ENCODE data around the gene LRRC8C.
"Not testable (repeated sequence)": the region's sequence is repeated elsewhere in the genome, so short reads cannot be mapped to it uniquely, and the experiment has no call there.

Gene LRRC8C

DNA sequence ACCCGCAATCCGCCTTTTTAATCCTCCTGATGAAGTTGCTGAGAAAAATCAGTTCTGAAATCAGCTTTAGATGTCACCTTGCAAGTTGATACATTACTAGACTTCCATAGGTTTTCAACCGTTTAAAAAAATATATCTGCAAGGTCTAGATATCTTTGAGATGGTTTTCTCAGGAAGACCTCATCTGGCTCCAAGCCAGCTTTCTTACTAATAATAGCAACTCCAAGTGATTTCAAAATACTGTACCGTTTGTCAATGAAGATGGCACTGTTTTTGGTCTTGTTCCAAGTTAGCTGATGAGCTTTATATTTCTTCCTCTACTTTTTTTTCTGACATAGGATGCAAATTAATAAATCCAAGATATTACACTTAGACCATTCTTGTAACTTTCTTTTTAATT lies 40.3 kb downstream of the LRRC8C start:
- no peak for DNase-seq

GRCh38 chr1:89675677-89676076 lies 42.8 kb downstream of the LRRC8C start:
- DNase-seq, result no peak

DNA sequence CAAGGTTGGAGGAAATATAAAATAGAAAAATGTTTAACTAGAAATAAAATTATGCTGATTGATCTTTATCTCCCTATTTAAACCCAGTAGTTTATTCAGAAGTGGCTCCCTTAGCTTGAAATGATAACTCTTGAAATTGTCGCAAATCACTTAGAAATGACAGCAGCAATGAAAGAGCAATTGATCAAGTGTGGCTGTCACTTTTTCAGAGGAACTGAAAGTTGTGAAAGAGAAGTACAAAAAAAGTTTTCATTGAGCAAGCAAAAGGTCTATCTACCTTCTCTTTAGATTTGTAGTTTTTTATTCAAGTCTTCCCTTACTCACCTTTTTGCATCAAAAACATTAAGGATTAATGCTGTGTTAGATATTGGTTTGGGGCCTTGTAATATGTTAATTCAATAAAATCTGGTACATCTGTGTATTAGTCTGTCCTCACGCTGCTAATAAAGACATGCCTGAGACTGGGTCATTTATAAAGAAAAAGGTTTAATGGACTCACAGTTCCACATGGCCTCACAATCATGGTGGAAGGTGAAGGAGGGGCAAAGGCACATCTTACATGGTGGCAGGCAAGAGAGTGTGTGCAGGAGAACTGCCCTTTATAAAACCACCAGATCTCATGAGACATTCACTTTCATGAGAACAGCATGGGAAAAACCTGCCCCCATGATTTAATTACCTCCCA lies 48.3 kb downstream of the LRRC8C start:
- DNase-seq, result no peak

GRCh38 chr1:89682611-89683010 lies 49.7 kb downstream of the LRRC8C start:
- no peak for DNase-seq

DNA sequence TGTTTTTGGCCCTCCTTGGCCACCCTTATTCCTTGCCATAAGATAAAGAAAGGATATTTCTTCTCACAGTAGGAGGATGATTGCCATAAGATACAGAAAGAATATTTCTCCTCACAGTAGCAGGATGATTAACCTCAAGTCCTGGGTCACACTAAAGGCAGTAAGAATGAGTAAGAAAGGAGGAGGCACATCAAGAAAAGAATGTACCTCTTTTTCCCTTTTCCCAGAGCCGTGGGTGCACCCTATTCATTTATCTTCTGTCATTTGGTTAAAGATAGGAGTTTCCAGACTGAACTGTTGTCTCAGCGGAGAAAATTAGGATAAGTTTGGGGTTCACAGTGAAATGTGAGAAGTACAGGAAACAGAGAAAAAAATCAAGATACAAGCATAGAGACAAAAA lies 52.5 kb downstream of the LRRC8C start:
- no peak for DNase-seq

- DNase-seq, result no peak
Measured at GRCh38 chr1:89686520-89686919, 53.6 kb downstream of the LRRC8C start.

- no peak for DNase-seq
Measured at GRCh38 chr1:89687254-89687653, 54.3 kb downstream of the LRRC8C start.

DNA sequence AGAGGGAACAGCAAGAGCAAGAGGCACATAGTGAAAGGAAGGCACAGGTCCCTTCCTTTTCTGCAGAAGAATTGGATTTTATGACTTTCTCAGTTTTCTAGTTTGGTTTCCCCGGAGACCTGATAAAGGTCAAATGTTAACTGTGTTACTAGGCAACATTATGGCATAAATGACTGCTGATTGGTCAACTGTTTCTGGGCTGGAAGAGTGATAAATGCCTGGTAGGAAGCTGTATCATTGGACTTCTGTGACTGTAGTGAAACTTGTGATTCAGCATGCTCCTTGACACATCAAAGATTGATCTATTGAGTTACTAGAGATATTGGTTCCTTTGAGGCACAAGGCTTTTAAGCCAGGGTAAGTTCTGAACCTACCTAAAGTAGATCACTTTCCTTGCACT lies 55.7 kb downstream of the LRRC8C start:
- no peak for DNase-seq

GRCh38 chr1:89689234-89689633 lies 56.3 kb downstream of the LRRC8C start:
- DNase-seq, result no peak

- DNase-seq, result no peak
Measured at GRCh38 chr1:89690595-89690994, 57.7 kb downstream of the LRRC8C start.

DNA sequence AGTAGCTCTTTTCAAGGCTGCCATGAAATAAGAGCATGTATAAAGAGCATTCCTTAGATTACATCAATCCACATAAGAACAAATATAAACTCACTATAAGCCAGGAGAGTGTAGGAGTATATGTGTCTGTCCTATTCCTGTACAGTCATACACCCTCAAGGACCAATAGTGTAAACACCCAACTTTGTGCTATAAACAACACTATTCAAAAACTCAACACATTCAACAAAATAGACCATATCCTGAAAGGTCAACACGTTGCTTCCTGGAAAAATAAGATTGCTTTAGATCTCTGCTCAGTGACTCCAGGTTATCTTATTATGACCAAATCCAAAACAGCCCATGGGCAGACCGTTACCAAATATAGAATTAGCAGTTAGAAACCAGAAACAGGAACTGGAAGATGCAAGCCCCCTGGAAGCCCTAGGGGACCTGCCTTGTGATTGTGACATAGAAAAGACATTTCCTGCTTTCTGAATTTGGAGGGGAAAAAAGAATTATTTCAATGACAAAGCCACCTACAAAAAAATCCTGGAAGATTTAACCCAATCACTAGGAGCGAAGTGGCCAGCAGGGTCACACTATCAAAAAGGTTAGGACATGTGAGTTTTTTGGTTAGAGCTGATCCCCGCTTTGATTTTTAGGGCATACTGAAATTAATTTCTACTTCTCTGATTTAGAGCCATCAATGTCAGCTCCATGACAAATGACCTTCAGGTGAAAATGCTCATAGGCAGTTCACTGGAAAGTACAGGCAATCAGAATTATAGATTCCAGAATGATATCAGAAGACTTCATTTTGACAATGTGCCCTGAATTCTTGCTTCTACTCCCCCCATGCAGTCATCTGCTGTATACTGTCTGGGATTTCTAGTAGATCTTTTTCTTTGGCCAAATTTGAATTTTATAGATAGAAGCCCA lies 59.9 kb downstream of the LRRC8C start:
- no peak for DNase-seq

DNA sequence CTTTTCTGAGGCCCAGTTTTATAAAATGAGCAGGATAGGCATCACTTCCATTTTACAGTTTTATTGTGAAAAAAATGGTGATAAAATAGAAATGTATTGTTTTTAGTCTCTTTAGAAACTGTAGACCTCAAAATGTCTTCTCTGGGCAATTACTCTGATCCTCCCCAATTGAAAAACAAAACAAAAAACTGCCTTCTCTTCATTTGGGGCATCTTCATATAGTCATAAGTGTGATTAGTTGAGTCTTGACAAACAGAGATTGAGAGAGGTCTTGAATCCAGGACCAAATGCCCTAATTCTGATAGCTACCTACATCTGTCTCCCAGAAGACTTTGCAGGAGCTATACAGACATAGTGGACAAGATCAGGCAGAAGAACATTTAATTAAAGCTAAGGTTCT lies 62.9 kb downstream of the LRRC8C start:
- DNase-seq, result no peak

DNA sequence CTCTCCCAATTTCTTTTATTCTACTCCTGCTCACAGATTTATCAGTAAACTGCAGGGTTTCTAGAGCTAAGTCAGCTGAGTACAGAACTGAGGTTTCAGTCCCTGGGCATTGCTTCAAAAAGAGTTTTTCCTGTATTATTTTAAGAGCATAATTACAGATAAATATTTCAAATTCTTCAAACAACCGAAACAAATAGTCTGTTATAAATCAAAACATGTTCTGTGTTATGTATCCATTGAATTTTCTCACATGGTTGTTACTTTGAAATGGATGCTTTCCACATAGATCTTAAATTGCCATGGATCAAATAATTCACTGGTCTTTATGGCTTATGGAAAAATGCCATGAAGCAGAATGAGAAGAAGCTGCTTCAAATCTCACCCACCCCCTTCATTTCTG lies 64.5 kb downstream of the LRRC8C start:
- DNase-seq, result no peak

DNA sequence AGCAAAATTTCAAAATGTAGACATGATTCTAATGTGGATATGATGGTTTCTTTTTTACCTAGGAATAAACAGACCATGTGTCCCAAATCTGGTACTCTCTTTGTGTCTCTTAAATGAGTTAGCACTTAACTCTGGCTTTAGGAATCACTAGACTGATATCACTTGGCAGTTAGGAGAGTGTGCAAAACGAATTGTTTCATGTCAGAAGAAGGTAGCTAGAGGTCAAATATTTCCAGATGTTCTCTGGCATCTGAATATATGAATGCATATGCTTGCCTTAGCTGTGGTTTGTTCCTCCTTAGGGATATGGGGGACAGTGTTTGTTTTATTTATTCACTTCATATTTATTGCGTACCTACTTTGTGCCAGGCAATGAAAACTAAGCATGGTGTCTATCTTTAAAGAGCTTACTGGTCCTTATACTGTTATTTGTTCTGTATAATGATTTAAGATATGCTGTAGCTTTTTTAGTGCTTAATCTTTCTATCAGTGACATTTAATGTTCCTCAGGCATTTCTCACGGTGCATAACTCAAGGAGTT lies 65.2 kb downstream of the LRRC8C start:
- no peak for DNase-seq

DNA sequence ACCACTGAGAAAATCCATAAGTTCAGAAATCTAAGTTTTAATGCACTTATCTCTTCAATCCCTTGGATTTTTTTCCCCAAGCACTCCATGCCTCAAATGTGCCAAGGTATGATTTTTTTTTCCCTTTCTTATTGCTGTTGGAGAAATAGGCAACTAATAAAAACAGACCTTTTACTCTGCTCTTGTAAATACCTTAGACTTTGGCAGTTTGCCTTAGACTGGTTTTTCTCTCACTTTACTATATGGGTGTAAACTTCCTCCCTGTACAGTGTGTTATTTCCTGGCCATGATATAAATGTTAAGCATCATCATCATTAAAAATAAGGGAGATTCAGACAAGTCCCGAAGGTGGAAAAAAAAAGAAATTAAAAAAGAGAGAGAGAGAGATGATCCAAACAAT lies 65.7 kb downstream of the LRRC8C start:
- DNase-seq, result peak; percentile 50

DNA sequence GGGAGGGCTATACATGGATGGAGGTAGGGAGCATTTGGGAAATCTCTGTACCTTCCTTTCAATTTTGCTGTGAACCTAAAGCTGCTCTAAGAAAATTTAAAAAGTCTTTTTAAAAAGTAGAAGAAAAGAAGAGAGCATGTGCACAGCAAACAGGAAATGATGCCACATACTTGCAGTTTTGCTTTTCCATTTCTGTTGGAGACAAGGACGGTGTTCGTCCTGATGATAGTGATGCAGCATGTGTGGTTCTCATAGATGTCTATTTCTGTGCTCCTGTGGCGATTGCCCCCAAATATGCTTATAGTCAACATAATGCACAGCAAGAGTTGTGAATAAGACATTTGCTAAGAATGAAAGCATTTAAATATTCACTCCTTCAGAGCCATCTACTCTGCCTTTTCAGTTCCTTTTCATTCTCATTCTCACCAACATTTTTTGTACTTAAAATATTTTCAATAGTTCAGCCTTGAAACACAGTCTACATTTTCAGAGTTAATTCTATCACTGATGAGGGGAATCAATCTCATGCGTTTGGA lies 66.6 kb downstream of the LRRC8C start:
- DNase-seq, result no peak

GRCh38 chr1:89701746-89702241 lies 68.9 kb downstream of the LRRC8C start:
- no peak for DNase-seq

DNA sequence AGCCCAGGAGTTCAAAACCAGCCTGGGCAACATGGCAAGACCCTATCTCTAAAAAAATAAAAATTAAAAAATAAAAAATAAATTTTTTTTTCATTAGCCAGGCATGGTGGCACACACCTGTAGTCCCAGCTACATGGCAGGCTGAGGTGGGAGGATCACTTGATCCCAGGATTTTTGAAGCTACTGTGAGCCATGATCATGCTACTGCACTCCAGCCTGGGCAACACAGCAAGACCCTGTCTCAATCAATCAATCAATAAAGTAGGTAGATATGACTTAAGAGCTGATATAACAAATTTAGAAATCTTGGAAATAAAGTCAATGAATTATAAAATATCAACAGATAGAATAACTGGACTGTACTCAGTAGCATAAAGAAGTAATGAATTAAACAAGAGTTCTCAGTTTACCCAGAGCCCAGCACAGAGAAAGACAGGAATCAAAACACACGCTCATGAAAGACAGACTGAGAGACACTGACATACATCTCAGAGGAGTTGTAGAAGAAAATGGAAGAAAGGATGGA lies 69.7 kb downstream of the LRRC8C start:
- DNase-seq, result no peak

DNA sequence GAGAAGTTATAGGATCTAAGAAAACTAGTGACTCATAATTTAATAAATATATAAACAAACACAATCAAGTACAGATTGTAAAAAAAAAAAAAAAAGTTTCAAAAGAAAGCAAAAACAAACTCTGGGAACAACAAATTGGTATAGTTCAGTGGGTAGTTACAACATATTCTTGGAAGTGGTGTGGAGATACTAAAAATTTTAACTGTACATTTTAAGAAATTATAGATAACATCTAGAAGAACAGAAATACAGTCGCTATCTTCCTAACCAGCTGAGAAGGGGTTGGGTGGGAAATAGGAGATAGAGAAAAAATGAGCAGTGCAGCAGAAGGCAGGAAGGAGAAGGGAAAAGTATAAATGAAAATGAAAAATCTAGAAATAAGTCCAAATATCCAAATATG lies 70.5 kb downstream of the LRRC8C start:
- DNase-seq, result no peak

- no peak for DNase-seq
Measured at GRCh38 chr1:89704014-89704413, 71.1 kb downstream of the LRRC8C start.

DNA sequence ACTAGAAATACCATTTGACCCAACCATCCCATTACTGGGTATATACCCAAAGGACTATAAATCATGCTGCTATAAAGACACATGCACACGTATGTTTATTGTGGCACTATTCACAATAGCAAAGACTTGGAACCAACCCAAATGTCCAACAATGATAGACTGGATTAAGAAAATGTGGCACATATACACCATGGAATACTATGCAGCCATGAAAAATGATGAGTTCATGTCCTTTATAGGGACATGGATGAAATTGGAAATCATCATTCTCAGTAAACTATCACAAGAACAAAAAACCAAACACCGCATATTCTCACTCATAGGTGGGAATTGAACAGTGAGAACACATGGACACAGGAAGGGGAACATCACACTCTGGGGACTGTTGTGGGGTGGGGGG lies 72.0 kb downstream of the LRRC8C start:
- not testable (repeated sequence) for DNase-seq

DNA sequence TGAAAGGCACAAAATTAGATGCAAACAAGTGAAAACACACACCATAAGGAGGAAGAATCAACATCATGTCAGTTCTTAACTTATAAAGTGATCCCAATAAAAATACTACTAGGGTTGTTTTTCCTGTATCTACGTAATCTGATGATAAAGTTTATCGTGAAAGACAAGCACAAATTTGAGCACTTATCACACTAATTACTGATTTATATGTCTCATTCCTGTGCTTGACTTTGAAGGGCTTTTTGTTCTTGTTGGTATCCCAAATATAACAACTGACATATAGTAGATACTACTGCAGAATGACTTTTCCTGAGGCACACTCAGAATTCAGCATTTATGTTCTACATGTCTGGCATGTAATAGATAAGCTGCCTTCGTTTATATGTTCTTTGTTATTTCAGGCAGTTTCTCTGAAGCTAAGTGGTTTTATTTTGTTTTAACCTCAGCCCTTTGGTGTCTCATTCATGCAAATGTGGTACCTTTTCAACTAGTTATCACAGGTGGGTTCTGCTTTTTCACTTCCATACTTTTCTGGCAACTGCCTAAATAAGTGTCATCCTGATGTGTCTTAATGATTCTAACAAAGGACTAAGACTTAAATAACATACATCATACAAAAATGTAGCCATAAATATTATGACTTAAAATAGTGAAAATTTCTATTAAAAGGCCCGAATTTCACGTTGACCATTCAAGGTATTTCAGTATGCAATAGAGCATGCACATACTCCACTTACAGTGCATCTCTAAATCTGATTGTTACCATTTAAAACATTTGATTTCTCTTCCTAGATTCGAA lies 73.2 kb downstream of the LRRC8C start:
- no peak for DNase-seq

DNA sequence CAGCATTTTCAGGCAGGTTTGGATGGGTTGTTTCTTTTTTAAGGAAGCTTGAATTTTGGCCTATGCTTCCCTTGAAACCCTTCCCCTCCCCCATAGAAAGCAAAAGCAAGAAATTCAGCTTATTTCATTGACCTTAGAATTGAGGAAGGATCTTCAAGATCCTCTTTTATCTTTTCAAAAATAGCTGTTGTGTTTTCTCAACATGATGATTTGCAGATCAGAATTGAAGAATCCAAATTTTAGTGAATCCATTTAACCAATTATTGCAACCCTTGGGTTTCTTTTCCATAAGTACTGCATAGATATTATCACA lies 73.7 kb downstream of the LRRC8C start:
- no peak for DNase-seq

Data from CD4-positive, alpha-beta T cell treated with Interleukin-10 for 1 hour (primary cell).